Stimulated activated CD4-positive, alpha-beta T cell treated with anti-CD3 and anti-CD28 coated beads, Interleukin-12 subunit alpha, Interleukin-12 subunit beta, amount 100 ng/mL, for 24 hours (primary cell): ENCODE data around the gene TMUB1.
"Not testable (repeated sequence)": the region's sequence is repeated elsewhere in the genome, so short reads cannot be mapped to it uniquely, and the experiment has no call there.

Experiments
- DNase-seq, 2 experiments: peaks; one replicate each; pipeline ENCODE4 v3.0.0-alpha.2; 2020; ENCODE audit warnings: low read depth in 2 of 2

The TMUB1 gene

GRCh38 chr7:151056666-151057505 is 26.4 kb downstream of the TMUB1 start:
- no peak for DNase-seq

GRCh38 chr7:151056283-151056665 is 27.0 kb downstream of the TMUB1 start:
- DNase-seq, result no peak

- no peak for DNase-seq
Measured at GRCh38 chr7:151053751-151054150, 29.5 kb downstream of the TMUB1 start.

- DNase-seq, result no peak
Measured at GRCh38 chr7:151053096-151053495, 30.2 kb downstream of the TMUB1 start.

GRCh38 chr7:151051108-151051507 is 32.2 kb downstream of the TMUB1 start:
- DNase-seq, result peak; percentile 29 to 30

- no peak for DNase-seq
Measured at GRCh38 chr7:151048911-151049463, 34.3 kb downstream of the TMUB1 start.

GRCh38 chr7:151047976-151048815 is 35.1 kb downstream of the TMUB1 start, which contains the start of gene ASIC3:
TSS of gene ASIC3 (plus strand) at chr7:151048531. CDS start at chr7:151048886, 355 bp downstream.
- DNase-seq, result no peak

- DNase-seq, result no peak
Measured at GRCh38 chr7:151046603-151047573, 36.4 kb downstream of the TMUB1 start.

GRCh38 chr7:151045967-151046366 is 37.3 kb downstream of the TMUB1 start:
- no peak for DNase-seq

- no peak for DNase-seq
Measured at GRCh38 chr7:151045262-151045661, 38.0 kb downstream of the TMUB1 start.

- no peak for DNase-seq
Measured at GRCh38 chr7:151043959-151044358, 39.3 kb downstream of the TMUB1 start.

GRCh38 chr7:151043449-151043848 is 39.8 kb downstream of the TMUB1 start:
- not testable (repeated sequence) for DNase-seq

GRCh38 chr7:151040616-151041375 is 42.5 kb downstream of the TMUB1 start:
- no peak for DNase-seq

- DNase-seq, result no peak
Measured at GRCh38 chr7:151039850-151040548, 43.3 kb downstream of the TMUB1 start.

- DNase-seq, result peak; percentile 52 to 81
Measured at GRCh38 chr7:151038951-151039849, 44.1 kb downstream of the TMUB1 start.

- no peak for DNase-seq
Measured at GRCh38 chr7:151035902-151036301, 47.4 kb downstream of the TMUB1 start.

GRCh38 chr7:151035026-151035717 is 48.1 kb downstream of the TMUB1 start:
- DNase-seq, result no peak
